ENCODE results near the gene PAPSS1.
A peak's percentile ranks its signal among the peaks of the same experiment; 100 is the strongest.
"Not testable (repeated sequence)": the region's sequence is repeated elsewhere in the genome, so short reads cannot be mapped to it uniquely, and the experiment has no call there.

The PAPSS1 gene

GRCh38 chr4:107719922-107720722, at the start of gene PAPSS1:
TSS of gene PAPSS1 (minus strand) at chr4:107720234. CDS start at chr4:107720179, 55 bp downstream.
- peak; percentile 97 for DNase-seq

DNA sequence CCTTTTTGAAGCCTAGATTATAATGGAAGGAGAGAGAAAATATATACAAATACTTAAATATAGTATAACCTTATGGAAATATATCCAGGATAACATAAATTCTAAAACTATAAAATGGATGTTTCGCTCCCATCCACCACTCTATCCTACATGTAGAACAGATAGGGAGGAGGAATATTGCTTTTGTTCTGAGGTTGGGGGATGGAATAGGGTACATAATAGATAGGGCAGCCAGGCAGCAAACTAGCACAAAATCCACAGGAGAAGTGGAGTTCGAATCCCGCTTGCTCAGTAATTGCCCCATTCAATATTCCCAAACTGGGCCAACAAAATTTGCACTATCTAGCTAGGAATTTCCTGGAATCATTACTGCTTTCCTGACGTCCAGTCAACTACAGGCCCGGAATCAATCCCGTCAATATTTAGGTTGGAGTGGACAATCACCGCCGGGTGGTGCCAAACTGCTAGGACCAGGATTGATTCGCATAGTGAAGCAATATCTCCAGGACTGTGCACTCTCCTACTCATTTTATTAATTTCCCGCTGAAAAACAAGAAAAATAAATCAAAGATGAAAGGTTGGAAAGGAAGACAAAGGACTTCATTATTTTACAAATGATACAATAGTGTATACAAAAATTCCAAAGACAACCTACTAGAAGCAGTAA, 40.4 kb upstream of the PAPSS1 start:
- DNase-seq: no peak

GRCh38 chr4:107757864-107758476, 37.9 kb upstream of the PAPSS1 start:
- DNase-seq: no peak

DNA sequence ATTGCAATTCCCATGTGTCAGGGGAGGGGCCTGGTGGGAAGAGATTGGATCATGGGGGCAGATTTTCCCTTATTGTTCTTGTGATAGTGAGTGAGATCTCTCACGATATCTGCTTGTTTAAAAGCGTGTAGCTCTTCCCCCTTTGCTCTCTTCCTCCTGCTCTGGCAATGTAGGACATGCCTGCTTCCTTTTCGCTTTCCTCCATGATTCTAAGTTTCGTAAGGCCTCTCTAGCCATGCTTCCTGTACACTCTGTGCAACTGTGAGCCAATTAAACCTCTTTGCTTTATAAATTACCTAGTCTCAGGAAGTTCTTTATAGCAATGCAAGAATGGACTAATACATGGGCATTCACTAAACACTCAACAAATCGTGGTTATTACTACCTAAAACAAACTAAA, 37.2 kb upstream of the PAPSS1 start:
- no peak for DNase-seq

GRCh38 chr4:107755841-107756356, 35.9 kb upstream of the PAPSS1 start:
- no peak for DNase-seq

DNA sequence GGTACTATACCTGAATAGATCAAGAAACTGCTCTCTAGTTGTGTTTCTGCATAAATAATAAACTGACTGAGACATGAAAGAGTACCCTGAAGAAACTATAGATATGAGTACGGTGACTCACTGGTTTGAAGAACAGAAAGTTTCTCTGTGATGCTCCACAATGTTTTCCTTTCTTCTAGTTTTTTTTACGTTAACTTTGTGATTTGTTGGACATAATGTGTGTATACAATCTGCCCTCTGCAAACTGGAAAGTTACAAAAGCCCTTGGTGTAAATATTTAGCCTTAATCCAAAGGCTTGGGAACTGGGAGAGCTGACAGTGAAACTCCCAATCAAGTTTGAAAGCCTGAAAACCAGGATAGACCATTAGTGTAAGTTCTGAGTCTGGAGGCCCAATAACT, 31.6 kb upstream of the PAPSS1 start:
- no peak for DNase-seq

DNA sequence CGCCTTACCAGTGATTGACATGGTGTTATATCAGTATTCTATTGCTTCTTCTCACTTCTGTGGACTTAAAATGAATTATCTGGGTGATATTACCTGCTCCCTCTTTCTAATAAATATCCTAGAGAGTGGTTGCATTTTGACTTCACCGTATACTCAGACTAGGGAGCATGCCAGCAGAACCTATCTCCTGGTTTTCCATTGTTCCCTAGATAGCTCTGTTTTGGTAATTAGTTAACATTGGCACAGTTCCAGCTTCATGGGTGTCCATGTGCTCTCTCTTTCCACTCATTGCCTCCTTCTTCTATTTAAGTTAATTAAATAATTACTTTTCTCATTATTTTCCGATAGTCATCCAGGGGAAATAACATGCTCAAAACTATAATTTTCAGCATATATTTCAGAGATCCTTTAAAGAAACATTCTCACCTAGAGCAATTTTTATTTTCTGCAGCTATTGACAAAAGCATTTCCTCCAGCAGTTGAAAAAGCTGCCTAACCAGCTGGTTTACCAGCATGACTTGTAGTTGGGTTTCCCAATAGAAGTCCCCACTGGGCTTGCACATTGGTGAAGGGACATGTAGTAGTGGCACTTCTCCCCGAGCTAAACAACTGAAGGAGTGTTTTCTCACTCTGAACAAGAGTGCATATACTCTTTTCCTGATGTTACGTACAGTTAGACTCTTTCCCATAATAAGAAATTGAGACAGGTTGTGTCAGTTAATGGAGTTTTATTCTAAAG, 27.9 kb upstream of the PAPSS1 start:
- DNase-seq: no peak

GRCh38 chr4:107746161-107746560, 26.1 kb upstream of the PAPSS1 start:
- DNase-seq: no peak

DNA sequence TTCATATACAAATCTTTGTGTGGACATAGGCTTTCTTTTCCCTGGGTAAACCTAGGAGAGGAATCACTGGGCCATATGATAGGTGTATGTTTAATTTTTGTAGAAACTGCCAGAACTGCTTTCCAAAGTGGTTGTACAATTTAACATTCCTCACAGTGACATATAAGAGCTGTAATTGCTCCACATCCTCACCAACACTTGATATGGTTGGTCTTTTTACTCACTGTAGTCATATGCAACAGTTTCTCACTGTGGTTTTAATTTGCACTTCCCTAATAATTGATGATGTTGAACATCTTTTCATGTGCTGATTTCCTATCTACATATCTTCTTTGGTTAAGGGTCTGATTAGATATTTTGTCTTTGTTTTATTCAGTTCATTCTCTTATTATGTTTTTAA, 24.5 kb upstream of the PAPSS1 start:
- DNase-seq: no peak

DNA sequence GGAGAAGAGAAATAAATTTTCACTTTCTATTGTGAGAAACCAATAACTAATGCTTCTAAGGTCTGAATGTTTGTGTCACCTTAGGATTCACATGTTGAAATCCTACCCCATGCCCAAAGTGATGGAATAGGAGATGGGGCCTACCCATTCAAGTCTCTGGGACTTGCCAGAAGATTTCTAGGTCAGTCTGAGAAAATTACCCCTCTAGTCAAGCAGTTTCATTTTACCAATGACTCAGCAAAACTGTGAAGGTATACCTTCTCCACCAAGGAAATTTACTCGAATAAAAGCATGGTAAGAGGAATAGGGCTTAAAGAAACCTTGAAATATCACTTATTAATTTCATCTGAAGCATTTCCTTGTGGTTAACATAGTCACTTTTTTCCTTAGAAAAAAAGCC, 23.5 kb upstream of the PAPSS1 start:
- no peak for DNase-seq

DNA sequence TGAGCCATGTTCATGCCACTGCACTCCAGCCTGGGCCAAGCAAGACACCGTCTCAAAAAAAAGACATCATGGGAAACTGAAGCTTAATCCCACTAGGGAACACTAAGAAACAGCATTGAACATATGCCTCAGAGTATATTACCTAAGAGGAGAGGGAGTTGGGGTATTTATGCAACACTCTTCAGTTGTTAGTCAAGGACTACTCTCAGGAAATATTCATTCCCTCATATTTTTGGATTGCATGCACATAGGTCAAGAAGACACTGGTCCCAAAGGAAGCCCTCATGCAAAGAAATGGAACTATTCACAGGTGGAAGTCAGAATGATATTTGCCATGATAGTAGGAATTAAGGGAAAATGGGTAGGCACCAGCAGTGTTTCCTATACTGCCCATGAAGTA, 22.8 kb upstream of the PAPSS1 start:
- DNase-seq: no peak

GRCh38 chr4:107742196-107742595, 22.2 kb upstream of the PAPSS1 start:
- DNase-seq: no peak

- no peak for DNase-seq
These were observed 21.1 kb upstream of the PAPSS1 start for GRCh38 chr4:107740950-107741701.

DNA sequence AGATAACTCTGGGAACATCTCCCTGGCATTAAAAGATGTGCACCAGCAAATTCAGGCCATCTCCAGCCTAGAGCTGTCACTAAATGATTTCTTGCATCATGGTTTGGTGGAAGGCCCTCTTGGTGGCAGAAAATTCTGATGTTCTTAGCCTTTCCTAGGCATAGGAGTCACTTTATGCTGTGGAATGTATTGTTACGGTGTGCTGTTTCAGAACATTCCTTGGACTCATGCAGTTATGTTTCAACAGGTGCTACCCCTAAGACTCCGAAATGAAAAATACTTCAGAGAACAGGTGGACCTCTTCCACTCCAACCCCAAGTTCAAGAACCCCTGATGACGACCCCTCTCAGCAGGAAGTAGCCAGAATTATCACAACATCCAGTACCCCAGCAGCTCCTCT, 20.3 kb upstream of the PAPSS1 start:
- DNase-seq: no peak

DNA sequence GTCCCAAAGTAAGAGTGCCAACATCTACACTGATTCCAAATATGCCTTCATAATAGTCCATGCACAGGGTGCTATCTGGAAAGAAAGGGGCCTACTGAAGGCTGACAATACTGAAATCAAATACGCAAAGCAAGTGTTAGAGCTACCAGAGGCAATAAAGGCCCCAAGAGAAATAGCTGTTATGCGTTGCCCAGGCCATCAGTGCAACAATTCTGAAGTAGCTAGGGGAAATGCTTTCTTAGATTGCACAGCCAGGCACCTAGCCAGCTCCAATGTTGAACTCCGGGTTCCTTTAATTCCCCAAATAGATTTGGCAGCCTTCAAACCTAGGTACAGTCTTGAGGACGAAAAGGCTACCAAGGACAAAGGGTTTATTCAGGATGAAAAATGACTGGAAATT, 17.4 kb upstream of the PAPSS1 start:
- DNase-seq: no peak

GRCh38 chr4:107736924-107737448, 17.0 kb upstream of the PAPSS1 start:
- peak; percentile 39 for DNase-seq

DNA sequence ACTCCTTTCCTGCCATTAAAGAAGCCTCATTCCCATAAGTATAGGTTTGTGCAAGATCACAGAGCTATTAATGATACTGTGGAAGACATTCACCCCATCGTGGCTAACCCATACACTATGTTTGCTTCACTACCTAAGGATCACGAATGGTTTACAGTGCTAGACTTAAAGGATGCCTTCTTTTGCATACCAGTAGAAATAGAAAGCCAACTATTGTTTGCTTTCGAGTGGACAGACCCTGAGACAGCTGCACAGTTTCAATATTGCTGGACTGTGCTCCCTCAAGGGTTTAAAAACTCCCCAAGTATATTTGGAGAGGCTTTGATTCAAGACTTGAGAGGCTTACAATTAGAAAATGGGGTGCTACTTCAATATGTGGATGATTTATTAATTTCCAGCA, 16.0 kb upstream of the PAPSS1 start:
- DNase-seq: no peak

DNA sequence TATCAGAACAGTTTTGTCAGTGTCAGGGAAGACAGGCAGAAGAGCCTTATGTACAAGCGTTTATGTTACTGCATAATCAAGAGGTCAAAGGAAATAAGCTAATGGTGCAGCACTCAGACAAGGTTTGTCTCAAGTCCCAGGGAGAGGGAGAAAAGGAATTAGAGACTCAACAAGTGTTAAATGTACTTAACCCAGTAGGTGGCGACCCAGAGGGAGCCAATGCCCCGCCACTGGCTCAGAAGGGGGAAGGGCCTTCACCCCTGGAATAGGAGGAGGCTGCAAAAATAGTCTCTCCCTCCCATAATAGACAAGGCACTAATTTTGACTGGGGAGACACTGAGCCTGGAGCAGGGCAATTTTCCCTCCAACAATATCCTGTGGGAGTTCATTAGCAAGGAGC, 14.1 kb upstream of the PAPSS1 start:
- peak; percentile 20 for DNase-seq

- DNase-seq: no peak
These were observed 13.4 kb upstream of the PAPSS1 start for GRCh38 chr4:107733431-107733925.

DNA sequence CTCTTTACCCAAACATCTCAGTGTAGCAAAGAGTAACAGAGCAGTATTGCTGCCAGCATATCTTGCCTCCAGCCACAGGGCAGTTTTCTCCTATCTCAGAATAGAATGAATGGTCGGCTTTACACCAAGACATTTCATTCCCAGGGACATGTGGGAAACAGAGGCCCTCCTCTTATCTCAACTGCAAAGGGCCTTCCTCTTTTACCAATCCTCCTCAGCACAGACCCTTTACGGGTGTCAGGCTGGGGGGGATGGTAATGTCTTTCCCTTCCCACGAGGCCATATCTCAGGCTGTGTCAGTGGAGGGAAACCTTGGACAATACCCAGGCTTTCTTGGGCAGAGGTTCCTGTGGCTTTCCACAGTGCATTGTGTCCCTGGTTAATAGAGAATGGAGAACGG, 9.0 kb upstream of the PAPSS1 start:
- not testable (repeated sequence) for DNase-seq

GRCh38 chr4:107726131-107726925, 6.3 kb upstream of the PAPSS1 start:
- DNase-seq: not testable (repeated sequence)
